SKM-1 (cell line): ENCODE data around the gene EXOC2.
A peak's percentile ranks its signal among the peaks of the same experiment; 100 is the strongest.
"Not testable (repeated sequence)": the region's sequence is repeated elsewhere in the genome, so short reads cannot be mapped to it uniquely, and the experiment has no call there.

Experiments
- DNase-seq: peaks from one replicate; lab custom pipeline; 2025; ENCODE audit not compliant: unreplicated experiment; lab: John Stamatoyannopoulos, UW

The EXOC2 gene

DNA sequence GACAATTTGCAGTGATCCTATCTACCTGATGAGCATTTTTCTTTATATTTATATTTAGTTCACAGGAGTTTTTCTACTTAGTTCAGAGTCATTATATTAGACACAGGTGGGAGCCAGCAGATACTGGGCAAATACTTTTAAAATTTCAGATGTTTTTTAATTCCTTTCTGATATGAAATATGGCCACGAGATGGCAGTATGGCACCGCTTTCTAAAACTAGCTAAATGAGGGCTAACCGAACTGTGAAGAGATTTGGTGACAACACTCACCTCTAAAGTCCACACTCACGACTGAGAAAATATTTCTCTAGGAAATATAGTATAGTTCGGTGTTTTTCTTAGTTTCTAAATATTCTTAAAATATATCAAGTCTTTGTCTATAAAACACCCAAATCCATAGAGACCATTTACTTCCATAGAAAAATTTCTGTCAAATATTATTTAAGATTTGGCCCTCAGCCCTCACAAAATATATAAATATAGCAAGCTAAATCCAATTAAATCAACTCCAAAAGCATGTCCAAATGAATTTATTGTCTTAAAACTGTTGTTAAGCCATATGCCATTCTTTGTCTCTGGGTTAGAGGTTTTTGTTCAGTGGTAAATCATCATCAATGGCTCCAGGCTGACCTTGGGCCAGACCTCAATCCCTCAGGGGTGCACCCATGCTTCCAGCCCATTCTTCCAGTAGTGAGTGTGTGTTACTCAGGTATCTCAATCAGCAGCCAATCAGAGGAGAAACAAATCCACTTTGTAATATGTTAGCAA is 99.6 kb downstream of the EXOC2 start:
- DNase-seq = peak; percentile 54

DNA sequence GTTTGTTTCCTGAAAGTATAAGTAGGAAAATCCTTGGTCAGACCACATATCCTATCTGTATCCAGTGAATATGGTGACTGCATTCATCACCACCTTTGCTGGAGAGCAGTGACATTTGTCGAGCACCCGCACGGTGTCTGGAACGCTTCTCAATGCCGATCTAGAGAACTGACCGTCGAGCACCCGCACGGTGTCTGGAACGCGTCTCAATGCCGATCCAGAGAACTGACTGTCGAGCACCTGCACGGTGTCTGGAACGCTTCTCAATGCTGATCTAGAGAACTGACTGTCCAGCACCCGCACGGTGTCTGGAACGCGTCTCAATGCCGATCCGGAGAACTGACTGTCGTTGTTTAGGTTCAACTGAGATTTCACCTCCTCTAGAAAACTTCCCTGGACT is 103.8 kb downstream of the EXOC2 start:
- DNase-seq = no peak

DNA sequence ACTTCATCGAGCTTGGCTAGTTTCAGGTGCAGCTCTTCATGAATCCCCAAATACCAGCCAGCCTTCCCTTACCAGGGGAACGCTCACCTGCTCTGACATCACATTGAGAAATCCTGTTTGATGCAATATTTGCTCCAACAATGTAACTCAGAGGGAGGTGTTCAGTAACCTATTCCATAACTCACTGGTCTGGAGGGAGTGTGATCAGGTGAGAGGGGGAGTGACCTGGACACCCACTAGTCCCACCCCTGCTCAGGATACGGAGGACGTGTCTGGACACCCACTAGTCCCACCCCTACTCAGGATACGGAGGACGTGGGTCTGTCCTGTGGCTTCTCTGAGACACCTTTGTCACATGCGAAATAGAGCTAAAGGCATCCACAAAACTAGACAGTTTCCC is 106.4 kb downstream of the EXOC2 start:
- DNase-seq = no peak

DNA sequence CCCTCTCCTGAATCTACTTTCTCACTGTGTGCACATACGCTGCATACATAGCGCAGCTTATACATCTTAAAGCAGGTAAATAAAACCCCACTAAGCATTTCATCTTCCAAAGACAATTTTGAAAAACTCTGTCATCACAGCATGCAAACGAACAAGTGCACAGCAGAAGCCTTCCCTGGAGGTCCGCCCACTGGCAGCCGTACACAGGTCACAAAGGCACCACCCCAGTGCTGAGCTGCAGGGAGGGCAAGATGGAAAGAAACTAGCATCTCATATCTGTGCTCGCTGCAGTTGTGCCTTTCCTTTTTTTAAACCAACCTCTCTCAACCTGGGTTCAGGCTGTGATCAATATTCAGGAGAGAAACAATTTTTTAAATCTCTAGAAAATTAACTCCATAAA is 109.3 kb downstream of the EXOC2 start:
- DNase-seq = no peak

DNA sequence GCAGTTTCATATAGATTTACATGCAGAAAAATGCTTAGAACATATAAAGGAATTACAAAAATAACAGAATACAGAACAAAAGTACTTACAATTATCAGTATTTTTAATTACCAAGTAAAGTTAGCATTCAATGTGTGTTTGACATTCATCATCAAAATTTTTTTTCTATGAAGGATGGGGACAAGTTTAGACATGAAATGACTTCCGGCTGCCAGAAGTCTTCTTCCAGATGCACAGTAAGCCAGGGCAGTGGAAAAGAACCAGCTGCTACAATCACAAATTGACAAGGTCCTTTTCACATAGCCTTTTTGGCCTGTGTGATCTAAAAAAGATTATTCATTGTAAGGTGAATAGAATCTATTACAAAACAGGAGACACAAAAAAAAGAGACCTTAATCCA is 109.8 kb downstream of the EXOC2 start:
- DNase-seq = no peak

DNA sequence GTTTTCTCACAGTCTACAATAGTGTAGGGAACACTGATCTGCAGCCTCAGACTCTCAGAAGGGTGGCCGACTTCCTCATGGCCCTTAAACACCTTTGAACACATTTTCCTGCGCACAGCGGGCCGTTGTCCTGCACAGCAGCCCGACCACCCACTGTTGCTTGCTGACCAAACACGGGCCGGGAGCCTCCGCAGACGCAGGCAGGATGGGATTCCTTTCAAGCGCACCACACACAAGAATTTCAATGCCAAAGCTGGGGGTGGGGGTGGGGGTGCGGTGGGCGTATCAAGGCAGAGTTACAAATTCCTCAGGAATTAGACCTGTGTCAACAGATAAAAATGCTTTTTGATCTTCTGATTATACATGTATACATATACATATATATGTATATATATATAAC is 110.6 kb downstream of the EXOC2 start:
- no peak for DNase-seq

DNA sequence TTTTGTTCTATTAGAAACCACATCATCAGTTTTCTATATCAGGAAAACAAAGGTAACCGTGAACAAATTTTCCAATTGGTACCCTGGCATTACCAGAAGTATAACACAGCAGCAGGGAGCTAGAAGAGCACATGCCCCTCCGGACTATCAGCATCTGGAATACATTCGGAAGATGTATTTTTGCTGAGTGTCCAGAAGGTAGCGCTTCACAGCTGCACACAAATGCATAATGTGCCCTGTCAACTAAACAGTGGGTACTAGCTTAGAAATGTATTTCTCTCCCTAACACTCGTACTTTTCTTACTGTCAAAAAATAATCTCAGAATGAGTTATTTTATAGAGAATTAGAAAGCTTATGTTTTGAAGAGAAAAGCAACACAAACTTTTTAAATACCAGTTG is 113.6 kb downstream of the EXOC2 start:
- no peak for DNase-seq

DNA sequence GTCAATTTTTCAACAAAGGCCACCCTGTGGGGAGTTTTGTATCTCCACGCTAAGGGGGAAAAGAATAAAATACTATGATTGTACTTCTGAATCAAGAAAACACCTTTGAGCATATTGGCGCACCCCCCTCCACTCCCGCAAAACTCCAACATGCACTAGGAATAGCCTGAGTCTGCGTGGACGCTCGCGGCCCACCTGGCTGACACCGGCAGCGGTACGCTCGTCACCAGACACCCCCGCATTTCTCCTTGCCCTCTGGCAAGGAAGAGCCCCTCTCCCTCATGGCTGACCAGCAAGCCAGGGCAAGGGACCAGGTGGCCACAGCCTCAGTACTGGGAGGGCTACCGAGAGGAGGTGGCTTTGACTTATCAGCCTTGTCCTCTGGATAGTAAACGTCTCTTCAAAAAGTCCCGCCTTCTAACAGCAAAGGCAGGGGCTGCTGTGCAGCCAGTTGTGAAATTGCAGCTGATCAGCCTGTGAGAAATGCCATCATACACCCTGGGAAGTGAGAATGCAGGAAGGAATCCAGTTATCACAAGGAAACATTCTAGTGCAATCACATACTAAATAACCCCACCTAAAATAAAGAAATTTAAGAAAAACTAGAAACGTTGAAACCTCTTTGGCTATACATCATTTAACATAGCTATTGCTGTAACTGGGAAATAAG is 120.2 kb downstream of the EXOC2 start:
- DNase-seq = no peak

DNA sequence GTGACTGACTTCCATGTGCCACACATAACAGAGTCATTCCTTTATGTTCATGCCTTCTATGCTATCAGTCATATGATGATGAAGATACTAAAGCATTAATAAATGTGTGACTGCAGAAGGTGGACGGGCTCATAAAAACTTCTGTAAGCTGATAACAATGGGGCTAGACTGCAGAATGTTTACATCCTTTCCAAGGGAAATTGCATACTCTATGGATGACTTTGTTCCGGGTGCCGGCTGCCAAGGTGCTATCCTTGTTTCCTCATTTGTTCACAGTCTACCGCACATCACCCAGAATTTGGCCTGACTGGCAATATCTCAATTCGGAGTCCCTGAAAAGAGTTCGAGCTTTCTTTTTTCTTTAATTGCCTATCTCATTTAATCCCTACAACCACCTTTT is 121.0 kb downstream of the EXOC2 start:
- no peak for DNase-seq

DNA sequence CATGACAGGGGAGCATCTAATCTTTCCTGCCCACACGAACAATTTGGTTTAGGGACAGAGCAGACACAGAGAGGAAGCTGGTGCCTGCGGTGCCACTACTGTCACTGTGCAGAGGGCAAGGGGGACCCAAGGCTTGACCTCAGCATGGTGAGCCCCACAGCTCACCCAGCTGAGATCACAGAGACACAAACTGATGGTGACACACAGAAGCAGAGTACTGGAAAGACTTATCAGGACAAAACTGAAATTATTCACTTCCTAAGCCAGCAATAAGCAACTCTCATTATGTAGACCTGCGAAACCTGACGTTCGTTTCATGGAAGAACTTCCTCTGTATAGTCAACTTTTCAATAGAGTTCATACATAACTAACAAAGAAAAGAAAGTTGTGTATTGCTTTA is 122.1 kb downstream of the EXOC2 start:
- DNase-seq = no peak

DNA sequence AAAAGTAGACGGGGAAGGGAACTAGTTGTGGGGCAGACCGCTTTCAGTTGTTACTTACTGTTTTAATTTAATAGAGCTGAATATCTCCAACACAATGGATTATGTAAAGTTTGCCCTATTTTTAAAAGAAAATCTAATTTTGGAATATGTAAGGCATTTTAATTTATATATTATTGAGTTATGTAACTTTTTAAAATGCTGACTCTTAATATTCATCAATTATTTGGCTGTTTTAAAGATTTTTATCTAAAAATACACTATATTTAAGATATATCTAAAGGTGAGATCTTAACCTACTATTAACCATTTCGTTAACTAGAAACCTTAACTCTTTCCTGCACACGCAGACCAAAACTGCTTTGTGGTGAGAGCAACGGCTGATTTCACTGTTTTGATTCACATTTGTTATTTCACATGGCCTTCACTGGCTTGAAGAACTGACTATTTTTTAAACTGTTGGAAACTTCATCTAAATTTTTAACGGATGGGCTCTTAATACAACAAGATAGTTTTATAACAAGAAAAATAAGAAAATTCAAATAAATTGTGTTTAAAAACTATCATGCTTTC is 123.9 kb downstream of the EXOC2 start:
- no peak for DNase-seq

DNA sequence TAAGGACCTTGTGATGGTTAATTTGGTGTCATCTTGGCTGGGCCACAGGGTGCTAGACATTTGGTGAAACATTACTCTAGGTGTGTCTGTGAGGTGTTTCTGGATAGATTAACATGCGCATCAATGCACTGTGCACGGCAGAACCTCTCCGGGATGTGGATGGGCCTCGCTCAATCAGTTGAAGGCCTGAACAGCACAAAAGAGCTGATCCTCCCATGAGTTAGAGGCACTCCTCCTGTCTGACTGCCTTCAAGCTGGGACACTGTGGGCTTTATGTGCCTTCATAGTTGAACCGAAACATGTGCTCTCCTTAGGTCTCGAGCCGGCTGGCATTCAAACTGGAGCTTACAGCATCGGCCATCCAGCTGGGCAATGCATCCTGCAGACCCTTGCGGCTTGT is 124.9 kb downstream of the EXOC2 start:
- no peak for DNase-seq

DNA sequence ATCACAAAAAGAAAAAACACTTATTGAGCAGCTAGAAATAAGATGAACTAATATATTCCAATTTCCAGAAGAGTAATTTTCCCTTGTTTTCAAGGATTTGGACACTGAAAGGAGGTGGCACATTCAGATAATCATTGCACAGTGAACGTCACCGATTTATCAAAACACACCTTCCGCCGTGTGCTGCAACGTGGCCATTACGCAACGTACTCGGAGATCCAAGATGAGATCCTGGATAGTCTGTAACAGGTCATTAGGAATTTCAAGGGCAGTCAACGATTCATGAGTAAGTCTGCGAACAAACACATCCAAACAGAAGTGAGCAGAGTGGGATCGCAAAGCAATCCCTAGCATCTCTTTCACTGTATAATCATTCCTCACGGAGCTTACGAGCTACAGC is 129.1 kb downstream of the EXOC2 start:
- no peak for DNase-seq

DNA sequence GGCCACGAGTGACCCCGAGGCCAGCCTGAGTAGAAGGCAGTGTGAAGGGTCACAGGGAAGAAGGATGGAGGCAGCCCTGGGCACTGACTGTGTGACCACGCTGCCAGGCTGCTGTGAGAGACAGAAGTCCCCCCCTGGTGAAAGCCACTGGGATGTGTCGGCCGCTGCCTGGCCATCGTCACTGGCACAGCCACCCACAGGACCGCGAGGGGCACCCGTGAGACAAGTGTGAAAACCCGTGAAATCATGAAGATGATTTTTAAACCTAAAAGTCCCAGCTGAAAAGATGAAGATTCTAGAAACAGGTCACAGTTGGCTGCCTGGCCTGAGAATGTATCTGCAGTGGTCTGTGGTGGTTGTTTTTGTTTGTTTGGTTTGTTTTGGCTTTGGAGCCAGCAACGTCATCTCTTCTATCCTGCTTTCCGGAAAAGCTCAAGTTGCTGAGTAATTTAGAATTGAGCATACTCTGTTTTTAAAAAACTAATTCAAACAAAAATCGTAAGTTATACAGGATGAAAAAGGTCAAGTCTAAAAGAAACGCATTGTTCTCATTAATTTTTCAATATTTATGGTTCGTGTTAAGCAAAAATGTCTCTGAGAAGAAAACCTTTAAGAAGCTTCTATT is 130.8 kb downstream of the EXOC2 start:
- no peak for DNase-seq

DNA sequence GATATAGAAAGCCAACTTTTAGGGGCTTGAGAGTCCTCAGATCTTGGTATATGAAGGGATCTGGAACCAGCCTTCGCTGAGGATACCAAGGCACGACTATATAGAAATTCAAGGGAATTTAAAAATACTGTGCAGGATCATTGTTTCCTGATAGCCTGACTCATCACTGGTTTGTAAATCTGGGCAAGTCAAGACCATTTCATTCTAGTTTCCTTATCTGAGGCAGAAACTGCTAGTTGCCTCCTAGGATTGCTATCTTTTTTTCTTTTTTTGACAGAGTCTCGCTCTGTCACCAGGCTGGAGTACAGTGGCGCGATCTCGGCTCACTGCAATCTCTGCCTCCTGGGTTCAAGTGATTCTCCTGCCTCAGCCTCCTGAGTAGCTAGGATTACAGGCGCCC is 131.6 kb downstream of the EXOC2 start:
- not testable (repeated sequence) for DNase-seq

DNA sequence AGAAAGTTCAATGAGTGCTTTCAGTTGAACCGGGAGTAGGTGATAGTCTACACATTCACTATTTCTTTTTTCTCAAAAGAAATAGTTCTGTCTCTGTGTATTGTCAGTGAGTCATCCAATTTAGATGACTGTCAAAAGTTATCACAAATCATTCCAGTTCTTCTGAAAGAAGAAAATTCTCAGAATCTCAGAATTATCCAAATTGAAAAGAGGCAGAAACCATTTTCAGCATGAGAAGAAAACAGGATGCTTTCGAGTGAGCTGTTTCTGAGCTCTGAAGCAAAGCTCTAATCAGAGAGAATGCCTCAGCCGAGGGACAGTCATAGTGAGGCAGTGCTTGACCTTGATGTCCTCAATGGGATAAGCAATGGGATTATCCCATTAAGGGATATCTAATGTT is 134.0 kb downstream of the EXOC2 start:
- no peak for DNase-seq

DNA sequence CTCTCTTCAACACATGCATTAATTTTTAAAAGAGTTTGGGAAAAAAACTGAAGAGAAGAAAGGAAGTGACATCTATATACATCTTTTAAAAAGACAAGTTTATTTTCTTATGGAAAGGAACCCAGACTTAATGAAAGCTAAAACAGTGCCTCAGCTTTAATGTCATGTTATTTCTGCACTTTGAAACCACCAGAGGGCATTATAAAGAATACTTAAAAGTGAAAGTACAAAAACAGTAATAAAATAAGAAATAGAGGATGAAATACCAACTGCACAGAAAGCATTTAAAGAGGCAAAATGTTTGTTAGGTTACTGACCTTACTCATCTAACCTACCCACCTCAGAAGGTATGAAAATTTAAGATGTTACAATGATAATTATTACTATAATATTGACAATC is 134.8 kb downstream of the EXOC2 start:
- DNase-seq = no peak

DNA sequence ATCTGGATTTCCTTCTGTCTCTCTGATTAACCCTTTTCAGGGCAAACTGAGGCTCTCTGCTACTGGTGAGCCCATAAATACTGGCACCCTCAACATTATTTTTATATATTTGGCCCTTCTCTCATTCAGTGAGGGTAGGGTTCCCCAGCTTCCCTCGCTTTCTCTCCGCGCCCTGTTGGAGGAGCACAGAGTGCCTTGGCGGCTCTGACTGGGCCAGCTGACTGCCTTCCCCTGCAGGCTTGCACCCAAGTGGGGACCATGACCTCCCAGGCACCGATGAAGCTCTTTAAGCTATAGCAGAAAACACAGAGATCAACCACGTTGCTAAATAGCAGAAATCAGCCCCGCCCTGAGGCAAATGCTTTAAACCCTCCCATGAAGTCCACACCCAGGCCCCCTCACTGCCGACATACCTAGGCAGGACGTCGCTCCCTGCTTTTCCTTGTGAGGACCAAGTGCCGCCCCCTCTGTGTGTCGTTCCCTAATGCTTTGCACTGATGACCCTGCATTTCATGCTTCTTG is 141.0 kb downstream of the EXOC2 start:
- DNase-seq = no peak

DNA sequence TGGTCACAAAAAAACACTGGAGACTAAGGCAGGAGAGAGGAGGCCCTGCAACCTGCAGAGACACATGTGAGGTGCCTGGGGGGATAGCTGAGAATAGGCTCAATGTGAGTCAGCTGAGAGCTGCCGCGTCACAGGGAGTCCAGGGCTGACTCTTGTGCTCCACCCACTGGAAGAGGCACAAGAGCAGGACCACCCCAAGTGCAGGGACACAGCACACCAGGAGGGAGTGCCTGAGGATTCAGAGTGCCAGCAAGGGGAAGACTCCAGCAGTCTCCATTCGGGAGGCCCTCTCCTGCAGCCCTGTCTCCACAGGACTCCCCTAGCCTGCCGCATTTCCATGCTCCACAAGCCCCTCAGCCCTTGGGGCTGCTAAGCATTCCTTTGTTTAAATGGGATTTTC is 141.5 kb downstream of the EXOC2 start:
- no peak for DNase-seq

DNA sequence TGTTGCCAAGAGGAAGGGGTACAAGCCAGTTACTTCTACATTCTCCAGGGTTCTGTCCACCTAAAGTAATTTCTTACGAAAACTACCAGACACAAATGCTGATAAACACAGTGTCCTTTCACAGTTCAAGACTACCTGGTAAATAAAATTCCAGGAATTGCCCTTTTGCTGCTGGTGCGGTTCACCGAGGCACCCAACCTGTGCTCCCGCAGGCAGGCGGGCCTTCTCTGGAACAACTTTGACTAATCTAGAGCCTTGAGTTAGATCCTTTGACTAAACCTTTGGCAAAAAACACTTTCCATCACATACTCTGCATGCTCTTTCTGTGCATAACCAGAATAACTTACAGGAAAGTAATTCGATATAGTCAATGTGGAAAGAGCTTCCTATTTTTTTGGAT is 143.0 kb downstream of the EXOC2 start:
- no peak for DNase-seq

DNA sequence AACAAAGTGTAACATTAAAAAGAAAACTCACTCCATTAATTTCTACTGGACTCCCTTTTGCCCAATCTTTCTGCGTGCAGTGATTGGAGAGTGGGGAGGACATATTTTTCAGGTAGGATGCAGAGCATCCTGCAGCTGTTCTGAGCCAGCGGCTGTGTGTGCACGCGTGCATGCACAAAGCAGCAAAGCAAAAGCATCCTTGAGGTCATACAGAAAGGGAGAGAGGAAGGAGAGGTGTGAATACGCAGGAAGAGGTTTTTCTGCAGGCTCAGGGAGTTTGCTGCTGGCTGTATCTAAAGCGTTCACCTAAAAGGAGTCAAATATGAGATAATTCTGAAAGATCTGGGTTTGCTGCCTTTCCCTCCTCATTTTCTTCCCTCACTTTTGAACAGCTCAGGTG is 144.4 kb downstream of the EXOC2 start:
- DNase-seq = no peak

DNA sequence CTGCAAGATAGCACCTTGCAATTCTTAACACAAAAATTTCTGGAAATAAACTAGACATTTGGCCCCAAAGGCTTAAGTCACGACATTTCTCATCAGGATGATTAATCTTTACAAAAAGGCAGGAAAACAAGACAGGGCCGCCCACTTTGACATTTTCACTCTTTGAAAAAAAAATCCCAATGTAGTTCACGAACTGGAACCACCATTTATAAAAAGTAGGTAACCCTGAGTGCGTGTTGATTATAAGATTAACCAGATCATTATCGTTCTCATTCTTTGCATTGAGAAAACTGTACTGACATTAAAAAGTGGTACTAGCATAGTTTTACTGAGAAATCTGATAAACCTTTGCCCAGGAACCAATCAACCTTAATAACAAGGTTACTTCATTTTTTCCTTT is 144.8 kb downstream of the EXOC2 start:
- DNase-seq = no peak
